Measurements from ENCODE around the gene CLEC14A. TPM values are rescaled to one million over a fixed set of nuclear protein-coding genes. Genes with fewer than 3 reads are reported as not detected.

CLEC14A gene
- total RNA-seq, 2 donors from 2014 or later = 9.9 to 16.8 TPM

DNA sequence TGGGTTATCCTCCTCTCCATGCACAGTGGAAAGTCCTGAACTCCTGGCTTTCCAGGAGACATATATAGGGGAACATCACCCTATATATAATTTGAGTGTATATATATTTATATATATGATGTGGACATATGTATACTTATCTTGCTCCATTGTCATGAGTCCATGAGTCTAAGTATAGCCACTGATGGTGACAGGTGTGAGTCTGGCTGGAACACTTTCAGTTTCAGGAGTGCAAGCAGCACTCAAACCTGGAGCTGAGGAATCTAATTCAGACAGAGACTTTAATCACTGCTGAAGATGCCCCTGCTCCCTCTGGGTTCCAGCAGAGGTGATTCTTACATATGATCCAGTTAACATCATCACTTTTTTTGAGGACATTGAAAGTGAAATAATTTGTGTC lies 43.8 kb downstream of the CLEC14A start:
- H3K9me3 ChIP-seq = no peaks in the 10 kb centered on the region
- H3K4me1 ChIP-seq = peaks cover 44% of the 10 kb centered on the region
- DNase-seq = no peak
- H3K4me3 ChIP-seq = no peak overlapping the region
- ATAC-seq = no peak
- H3K27me3 ChIP-seq = no peaks in the 10 kb centered on the region
- H3K36me3 ChIP-seq (replicated peaks in 1 of 2; ENCODE audit: insufficient read depth in 1 of 2, low read depth in 2 of 2) = no peaks in the 10 kb centered on the region
- intact Hi-C loops (cut with DNase I) = no loop called here
- TF ChIP-seq, protein P1, sequence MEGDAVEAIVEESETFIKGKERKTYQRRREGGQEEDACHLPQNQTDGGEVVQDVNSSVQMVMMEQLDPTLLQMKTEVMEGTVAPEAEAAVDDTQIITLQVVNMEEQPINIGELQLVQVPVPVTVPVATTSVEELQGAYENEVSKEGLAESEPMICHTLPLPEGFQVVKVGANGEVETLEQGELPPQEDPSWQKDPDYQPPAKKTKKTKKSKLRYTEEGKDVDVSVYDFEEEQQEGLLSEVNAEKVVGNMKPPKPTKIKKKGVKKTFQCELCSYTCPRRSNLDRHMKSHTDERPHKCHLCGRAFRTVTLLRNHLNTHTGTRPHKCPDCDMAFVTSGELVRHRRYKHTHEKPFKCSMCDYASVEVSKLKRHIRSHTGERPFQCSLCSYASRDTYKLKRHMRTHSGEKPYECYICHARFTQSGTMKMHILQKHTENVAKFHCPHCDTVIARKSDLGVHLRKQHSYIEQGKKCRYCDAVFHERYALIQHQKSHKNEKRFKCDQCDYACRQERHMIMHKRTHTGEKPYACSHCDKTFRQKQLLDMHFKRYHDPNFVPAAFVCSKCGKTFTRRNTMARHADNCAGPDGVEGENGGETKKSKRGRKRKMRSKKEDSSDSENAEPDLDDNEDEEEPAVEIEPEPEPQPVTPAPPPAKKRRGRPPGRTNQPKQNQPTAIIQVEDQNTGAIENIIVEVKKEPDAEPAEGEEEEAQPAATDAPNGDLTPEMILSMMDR (IDR thresholded peaks at IDR 0.05) = no peak
- no peak for TF ChIP-seq POLR2A (IDR thresholded peaks at IDR 0.05)
- no peak overlapping the region for H3K27ac ChIP-seq

DNA sequence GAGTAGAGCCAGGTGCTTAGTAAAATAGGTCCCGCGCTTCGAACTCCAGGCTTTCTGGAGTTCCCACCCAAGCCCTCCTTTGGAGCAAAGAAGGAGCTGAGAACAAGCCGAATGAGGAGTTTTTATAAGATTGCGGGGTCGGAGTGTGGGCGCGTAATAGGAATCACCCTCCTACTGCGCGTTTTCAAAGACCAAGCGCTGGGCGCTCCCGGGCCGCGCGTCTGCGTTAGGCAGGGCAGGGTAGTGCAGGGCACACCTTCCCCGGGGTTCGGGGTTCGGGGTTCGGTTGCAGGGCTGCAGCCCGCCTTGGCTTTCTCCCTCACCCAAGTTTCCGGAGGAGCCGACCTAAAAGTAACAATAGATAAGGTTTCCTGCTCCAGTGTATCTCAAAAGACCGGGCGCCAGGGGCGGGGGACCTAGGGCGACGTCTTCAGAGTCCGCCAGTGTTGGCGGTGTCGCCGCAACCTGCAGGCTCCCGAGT lies 44.6 kb downstream of the CLEC14A start:
- ATAC-seq (no peak), DNase-seq (no peak)
- no peak overlapping the region for H3K4me3 ChIP-seq
- H3K9me3 ChIP-seq = no peaks in the 10 kb centered on the region
- intact Hi-C loops (cut with DNase I) = no loop called here
- 43 to 68% methylated on average over 33 to 34 of the region's 34 CpGs for WGBS, 2 donors
- H3K27ac ChIP-seq = no peak overlapping the region
- no peaks in the 10 kb centered on the region for H3K27me3 ChIP-seq
- H3K36me3 ChIP-seq (replicated peaks in 1 of 2; ENCODE audit: insufficient read depth in 1 of 2, low read depth in 2 of 2) = no peaks in the 10 kb centered on the region
- TF ChIP-seq, protein P1 (IDR thresholded peaks at IDR 0.05) = no peak
- TF ChIP-seq POLR2A (IDR thresholded peaks at IDR 0.05) = no peak
- peaks cover 49% of the 10 kb centered on the region for H3K4me1 ChIP-seq

DNA sequence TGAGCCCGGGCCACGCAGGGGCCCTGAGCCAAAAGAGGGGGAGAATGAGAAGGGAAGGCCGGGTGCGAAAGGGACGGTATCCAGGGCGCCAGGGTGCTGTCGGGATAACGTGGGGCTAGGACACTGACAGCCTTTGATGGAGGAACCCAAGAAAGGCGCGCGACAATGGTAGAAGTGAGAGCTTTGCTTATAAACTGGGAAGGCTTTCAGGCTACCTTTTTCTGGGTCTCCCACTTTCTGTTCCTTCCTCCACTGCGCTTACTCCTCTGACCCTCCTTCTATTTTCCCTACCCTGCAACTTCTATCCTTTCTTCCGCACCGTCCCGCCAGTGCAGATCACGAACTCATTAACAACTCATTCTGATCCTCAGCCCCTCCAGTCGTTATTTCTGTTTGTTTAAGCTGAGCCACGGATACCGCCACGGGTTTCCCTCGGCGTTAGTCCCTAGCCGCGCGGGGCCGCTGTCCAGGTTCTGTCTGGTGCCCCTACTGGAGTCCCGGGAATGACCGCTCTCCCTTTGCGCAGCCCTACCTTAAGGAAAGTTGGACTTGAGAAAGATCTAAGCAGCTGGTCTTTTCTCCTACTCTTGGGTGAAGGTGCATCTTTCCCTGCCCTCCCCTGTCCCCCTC lies 45.2 kb downstream of the CLEC14A start:
- Histone ChIP-seq H3K4me3 (no peak overlapping the region), H3K9me3 (no peaks in the 10 kb centered on the region), H3K4me1 (peaks cover 49% of the 10 kb centered on the region), H3K27me3 (no peaks in the 10 kb centered on the region), H3K36me3 (replicated peaks in 1 of 2; ENCODE audit: insufficient read depth in 1 of 2, low read depth in 2 of 2) (no peaks in the 10 kb centered on the region), H3K27ac (no peak overlapping the region)
- WGBS, 2 donors = 24 to 61% methylated on average over 29 of the region's 29 CpGs
- intact Hi-C loops (cut with DNase I) = no loop called here
- TF ChIP-seq, protein P1 (IDR thresholded peaks at IDR 0.05) = peak in 3 of 7 experiments; percentile 4 to 9 (median 9)
- no peak for TF ChIP-seq POLR2A (IDR thresholded peaks at IDR 0.05)
- ATAC-seq (no peak), DNase-seq (peak; percentile 10 to 33 (median 26))

DNA sequence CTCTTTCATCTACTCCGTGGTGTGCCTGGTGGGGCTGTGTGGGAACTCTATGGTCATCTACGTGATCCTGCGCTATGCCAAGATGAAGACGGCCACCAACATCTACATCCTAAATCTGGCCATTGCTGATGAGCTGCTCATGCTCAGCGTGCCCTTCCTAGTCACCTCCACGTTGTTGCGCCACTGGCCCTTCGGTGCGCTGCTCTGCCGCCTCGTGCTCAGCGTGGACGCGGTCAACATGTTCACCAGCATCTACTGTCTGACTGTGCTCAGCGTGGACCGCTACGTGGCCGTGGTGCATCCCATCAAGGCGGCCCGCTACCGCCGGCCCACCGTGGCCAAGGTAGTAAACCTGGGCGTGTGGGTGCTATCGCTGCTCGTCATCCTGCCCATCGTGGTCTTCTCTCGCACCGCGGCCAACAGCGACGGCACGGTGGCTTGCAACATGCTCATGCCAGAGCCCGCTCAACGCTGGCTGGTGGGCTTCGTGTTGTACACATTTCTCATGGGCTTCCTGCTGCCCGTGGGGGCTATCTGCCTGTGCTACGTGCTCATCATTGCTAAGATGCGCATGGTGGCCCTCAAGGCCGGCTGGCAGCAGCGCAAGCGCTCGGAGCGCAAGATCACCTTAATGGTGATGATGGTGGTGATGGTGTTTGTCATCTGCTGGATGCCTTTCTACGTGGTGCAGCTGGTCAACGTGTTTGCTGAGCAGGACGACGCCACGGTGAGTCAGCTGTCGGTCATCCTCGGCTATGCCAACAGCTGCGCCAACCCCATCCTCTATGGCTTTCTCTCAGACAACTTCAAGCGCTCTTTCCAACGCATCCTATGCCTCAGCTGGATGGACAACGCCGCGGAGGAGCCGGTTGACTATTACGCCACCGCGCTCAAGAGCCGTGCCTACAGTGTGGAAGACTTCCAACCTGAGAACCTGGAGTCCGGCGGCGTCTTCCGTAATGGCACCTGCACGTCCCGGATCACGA lies 46.0 kb downstream of the CLEC14A start:
- intact Hi-C loops (cut with DNase I) = loop anchor here (10.0 kb wide), 1 partner anchor 305 kb away; no protein-coding TSS in a partner anchor
- Histone ChIP-seq H3K27ac (peak overlapping the region in 3 of 4 donors; percentile 71 to 86 (median 75)), H3K4me3 (peak overlapping the region; percentile 45 to 56), H3K27me3 (no peaks in the 10 kb centered on the region), H3K4me1 (peaks cover 49% of the 10 kb centered on the region), H3K36me3 (replicated peaks in 1 of 2; ENCODE audit: insufficient read depth in 1 of 2, low read depth in 2 of 2) (no peaks in the 10 kb centered on the region), H3K9me3 (no peaks in the 10 kb centered on the region)
- WGBS, 2 donors = 28 to 54% methylated on average over 35 to 69 of the region's 69 CpGs
- no peak for ATAC-seq
- TF ChIP-seq POLR2A (IDR thresholded peaks at IDR 0.05) = no peak
- TF ChIP-seq, protein P1 (IDR thresholded peaks at IDR 0.05) = no peak
- peak in 3 of 4 donors; percentile 3 to 13 (median 12) for DNase-seq
